ENCODE results near the gene DHX35.
"Not testable (repeated sequence)": the region's sequence is repeated elsewhere in the genome, so short reads cannot be mapped to it uniquely, and the experiment has no call there.

DHX35 gene

DNA sequence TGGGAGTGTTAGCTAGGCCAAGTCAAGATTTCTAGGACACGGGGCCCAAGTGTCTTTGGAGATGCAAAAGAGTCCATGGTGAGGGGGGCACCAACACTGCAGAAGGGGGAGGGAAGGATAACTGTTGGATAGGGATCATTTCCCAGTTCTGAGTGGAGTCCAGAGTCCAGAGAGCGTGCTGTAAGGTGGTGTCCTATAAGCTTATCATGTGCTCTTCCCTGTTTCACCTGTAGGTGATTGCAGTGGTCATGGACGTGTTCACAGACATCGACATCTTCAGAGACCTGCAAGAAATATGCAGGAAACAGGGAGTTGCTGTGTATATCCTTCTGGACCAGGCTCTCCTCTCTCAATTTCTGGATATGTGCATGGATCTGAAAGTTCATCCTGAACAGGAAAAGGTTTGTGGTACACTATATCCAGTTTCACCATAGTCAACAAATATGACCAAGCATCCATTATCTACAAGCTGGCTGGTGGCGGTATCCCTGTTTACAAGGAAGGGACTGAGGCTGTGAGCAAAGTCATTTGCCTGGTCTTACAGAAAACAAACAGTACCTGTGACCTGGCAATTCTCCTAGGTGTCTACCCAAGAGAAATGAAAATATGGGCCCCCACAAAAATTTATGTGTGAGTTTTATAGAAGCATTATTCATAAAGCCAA is 20.3 kb upstream of the DHX35 start:
- no peak for DNase-seq
- no peak for ATAC-seq

DNA sequence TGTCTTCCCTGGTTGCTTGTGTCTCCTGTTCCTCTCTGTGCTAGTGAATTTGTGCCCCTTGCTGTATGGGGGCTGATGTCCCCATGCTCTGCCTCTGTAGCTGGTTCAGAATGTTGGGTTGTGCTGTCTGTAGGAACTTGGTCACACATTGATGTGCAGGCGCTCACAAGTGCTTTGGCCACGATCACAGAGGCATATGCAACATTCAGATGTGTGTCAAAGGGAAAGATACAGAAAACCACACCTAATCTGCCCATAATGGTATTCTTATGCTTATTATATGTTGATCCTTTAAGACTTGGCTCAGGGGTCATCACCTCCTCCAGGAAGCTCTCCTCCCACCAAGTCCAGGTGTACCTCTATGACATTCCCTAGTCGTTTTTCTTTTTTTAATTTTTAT is 17.1 kb upstream of the DHX35 start:
- ATAC-seq (no peak), DNase-seq (no peak)

DNA sequence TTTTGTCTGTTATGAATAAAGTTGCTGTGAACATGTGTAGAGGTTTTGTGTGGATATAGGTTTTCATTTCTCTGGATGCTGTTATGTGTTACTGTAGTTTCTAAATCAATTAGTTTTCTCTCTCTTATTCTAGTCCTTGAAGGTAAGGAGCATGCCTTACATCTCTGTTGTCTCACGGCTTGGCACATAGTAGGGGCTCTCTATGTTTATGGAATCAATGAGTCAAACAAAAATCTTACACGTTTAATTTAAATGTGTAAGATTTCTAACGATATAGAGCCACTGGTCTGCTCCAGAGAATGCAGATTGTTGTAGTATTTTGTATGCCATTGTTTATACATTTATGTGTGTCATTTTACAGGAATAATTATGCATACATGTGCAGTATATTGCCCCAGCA is 15.3 kb upstream of the DHX35 start:
- no peak for ATAC-seq
- no peak for DNase-seq

DNA sequence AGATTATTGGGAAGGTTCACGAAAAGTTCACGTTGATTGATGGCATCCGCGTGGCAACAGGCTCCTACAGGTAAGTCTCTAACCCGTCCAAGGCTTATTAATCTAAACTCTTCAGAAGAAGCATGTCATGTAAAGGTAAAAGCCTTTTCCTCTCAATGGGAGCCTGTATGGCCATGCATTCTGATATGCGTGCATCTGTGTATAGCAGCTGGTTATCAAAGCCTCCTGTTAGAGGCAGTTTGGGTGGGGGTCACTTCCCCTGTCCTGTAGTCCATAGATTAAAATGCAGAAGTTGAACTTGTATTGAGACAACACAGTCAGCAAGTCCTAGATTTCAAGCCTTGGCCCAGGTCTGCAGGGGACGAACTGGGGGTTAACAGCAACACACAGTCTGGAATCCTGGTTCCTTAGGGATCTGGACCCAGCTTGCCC is 14.2 kb upstream of the DHX35 start:
- ATAC-seq (no peak), DNase-seq (no peak)

DNA sequence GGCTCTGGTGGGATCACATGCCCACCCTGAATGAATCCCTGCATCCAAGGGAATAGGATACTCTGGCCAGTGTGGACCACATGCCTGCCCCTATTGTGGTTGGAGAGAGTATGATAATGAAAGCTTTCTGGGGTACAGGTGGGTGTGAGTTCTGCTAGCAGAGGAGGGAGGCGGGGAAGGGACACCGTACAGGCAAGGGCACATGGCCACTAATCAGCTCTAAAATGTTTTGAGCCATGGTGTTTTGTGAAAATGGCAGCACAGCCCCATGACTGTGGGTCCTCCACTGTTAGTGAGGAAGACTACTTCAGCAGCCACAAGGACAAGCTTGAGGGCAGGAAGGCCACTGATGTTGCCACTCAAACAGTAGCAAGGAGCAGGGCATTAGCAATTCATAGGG is 11.9 kb upstream of the DHX35 start:
- ATAC-seq (no peak), DNase-seq (no peak)

DNA sequence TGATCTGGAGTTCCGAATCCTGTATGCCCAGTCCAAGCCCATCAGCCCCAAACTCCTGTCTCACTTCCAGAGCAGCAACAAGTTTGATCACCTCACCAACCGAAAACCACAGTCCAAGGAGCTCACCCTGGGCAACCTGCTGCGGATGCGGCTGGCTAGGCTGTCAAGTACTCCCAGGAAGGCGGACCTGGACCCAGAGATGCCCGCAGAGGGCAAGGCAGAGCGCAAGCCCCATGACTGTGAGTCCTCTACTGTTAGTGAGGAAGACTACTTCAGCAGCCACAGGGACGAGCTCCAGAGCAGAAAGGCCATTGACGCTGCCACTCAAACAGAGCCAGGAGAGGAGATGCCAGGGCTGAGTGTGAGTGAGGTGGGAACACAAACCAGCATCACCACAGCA is 10.5 kb upstream of the DHX35 start:
- DNase-seq (no peak), ATAC-seq (no peak)

DNA sequence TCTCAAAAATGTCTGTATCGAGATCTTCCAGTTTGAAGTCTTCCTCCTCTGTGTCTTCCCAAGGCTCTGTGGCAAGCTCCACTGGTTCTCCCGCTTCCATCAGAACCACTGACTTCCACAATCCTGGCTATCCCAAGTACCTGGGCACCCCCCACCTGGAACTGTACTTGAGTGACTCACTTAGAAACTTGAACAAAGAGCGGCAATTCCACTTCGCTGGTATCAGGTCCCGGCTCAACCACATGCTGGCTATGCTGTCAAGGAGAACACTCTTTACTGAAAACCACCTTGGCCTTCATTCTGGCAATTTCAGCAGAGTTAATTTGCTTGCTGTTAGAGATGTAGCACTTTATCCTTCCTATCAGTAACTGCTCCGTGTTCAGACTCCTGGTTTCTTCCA is 10.0 kb upstream of the DHX35 start:
- DNase-seq (no peak), ATAC-seq (no peak)

DNA sequence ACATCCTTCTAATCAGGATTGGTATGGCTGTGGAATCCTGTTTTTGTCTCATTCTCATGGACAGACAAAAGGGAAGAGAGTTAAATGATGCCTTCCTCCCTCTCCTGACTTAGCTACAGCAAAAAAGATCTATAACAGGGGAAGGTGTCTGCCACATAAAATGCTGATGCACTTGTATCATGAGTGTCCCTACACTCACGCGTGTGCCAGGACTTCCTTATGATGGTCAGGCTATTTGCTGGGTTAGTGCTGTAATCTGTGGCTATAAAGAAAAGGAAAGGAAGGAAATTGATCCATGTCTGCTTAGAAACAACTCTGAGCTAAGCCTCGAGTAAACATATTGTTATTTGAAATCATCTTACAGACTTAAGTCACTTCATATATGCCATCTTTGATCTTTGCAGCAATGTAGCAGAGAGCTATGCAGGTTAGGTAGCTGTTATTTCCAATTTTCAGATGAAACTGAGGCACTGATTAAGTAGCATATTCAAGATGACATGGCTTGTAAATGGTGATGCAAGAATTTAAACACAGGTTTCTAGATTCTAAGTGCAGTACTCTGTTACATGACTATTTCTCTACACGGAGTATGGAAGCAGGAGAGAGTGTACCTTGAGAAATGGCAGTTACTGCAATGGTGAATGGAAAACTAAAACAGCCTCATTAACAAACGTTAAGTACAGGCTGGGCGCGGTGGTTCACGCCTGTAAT is 8.4 kb upstream of the DHX35 start:
- ATAC-seq (no peak), DNase-seq (no peak)

DNA sequence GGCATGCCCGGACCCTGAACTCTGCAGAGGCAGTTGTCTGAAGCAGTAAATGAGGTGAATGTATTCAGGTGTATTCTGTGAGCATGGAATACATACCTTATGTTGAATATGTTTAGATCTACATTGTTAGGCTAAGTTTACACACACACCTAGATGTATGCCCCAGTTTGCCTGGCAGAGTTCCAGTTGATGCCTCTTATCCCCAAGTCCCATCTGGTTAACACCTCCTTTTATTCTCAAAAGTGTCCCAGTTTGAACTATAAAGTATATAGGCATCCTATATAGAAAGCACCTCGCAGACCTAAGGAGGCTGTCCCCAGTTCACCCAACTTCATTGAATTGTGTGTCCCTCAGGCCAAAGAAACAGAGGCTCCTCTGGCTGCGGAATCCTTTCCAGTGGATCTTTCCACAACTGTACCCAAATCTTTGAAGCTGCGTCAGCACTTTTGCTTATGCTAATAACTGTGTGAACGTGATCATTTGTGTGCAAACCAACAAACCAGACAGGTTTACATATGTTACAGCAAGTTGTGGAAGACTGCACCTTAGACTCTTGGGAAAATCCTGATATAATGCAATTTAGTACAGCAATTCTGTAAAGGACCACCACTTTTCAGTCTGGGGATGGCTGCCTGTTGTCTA is 4.8 kb upstream of the DHX35 start:
- DNase-seq (no peak), ATAC-seq (no peak)

DNA sequence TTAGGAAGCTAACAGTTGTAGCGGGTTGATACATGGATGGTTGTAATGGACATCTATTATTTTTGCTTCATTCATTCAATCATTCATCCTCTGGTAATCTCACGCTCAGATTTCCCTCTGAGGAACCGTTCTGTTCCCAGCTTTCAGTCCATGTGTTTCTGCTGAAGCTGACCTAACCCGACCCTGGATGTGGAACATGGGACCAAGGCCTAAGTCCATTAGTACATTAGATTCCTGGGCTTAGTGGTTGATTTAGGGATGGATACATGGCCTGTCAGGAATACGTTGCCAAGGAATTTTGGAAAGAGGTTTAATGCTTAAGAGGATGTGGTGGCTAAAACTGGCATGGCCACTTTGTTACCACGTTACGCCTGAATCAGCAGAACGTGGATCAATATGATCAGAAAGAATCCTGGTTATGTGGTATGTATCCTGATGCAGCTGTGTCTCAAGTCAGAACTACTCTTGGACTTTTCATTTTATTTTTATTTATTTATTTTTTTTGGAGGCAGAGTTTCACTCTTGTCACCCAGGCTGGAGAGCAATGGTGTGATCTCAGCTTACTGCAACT is 4.1 kb upstream of the DHX35 start:
- no peak for ATAC-seq
- DNase-seq = no peak

DNA sequence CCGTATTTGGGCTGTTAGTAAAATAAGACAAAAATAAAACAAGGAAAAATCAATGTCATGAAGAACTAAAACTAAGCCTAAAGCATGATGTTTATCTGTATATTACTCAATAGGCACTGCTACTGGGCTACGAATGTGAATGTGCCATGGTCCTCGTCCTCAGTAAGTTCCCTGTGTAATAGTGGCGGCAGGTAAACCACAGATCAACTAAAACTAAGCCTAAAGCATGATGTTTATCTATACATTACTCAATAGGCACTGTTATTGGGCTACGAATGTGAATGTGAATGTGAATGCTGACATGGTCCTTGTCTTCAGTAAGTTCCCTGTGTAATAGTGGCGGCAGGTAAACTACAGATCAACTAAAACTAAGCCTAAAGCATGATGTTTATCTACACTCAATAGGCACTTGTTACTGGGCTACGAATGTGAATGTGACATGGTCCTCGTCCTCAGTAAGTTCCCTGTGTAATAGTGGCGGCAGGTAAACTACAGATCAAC is 1.9 kb upstream of the DHX35 start:
- ATAC-seq, DNase-seq: not testable (repeated sequence)

DNA sequence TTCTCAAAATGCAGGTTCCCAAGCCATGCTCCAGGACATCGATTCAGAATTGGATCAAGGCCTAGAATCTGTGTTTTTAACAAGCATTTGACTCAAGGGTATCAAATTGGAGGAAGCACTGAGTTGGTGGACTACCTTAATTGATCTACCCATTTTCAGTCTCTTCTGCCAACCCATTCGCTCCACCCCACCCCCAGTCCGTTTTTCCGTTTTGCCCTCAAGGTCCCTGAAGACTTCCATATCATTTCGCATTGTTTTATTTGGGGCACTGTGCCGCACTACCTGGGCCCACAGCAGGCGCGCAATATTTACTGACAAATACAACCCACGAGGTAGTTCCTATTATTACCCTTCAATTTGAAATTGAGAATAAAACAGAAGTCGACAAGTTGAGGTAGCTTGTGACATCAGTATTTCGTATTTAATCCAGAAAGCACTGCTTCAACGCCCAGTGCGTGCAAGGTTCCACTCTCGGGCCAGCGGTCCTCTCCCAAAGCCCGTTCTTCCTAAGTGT is 557 bp upstream of the DHX35 start:
- ATAC-seq (peak; percentile 2), DNase-seq (peak; percentile 37)

DNA sequence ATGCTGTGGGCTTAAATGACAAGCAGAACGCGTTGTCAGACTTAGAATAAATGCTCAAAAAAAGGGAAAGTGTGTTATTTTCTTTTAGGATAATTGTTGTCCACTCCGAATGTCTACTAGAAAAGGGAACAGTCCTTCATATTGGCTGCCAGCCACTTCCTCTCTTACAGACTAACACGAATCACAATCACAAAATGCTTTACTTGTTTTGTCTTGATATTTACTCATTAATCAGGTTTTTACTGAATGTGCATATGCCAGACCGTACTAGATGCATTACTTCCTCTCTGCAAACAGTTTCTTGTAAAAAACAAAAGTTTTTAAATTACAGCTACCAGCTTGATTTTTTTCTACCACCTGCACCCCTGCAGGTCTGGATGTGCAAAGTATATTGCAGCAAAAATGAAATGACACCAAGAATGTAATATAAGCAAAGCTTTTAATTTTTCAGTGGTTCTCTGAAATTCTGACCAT is 821 bp downstream of the DHX35 start:
- ATAC-seq (no peak), DNase-seq (no peak)

DNA sequence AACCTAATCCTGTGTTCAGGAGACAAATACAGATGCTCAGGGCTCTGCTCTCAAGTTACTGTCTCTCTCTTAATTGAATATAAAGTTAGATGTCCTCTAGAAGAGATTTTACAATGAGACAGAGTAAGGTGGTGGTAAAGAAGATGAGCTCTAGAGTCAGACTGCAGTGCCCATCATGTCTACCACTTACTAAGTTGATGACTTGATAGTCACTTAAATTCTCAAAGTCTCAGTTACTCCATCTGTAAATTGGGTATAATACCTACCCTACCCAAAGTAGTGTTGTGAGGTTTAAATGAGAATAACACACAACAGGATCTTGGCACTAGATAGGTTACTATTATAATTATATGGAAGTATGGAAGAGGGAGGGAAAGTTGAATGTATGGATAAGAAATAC is 1.6 kb downstream of the DHX35 start:
- DNase-seq (no peak), ATAC-seq (no peak)

DNA sequence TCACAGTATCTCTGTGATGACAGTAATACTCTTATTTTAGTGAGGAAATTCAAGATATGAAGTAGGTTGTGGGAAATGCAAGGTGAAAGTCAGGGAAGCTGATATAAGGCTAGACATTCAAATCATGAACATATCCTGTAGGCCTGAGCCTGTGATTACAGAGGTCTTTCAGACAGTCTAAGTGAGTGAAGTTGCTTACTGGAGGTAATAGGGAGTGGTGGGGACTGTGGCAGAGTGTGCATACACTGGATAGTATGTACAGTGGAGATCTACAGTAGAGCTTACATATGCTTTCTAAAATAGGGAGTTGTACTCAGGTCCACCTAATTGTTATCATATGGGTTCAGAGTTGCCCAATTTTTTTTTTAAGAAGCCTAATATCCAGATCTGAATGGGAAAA is 3.1 kb downstream of the DHX35 start:
- no peak for DNase-seq
- no peak for ATAC-seq

DNA sequence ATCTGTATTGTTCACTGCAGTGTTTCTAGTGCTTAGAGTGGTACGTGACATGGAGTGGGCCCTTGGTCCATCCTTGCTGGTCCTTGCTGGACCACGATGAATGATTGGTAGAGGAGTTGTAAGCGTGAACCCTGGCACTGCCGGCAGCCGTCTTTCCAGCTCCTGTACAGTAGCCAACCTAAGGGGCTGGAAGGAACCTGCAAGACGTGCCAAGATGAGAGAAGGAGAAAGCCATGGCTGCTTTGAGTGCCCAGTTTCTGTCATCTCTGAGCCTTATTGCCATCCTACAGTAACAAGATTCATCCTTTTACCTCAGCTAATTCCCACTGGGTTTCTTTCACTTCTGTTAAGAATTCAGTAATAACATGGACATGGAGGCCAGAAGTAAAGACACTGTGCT is 5.9 kb downstream of the DHX35 start:
- no peak for ATAC-seq

DNA sequence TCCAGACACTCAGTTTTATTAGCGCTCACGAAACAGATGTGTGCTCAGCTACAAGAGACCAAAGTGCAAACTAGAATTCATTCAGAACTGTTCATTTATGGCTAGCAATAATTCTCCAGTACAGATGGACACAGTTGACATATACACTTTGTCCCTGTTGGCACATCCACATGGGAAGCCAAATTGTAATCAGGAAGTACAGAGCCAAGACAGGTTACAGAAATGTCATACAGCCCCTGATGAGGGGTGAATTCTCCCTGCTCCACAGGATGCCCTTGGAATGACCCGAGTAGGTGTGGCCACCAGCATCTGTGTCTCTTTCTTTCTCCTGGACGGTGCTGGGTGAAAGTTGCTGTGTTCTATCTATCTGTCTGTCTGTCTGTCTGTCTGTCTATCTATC is 7.6 kb downstream of the DHX35 start:
- DNase-seq (no peak), ATAC-seq (no peak)

More for the DNA sequence above, 5.9 kb downstream of the DHX35 start:
- no peak for DNase-seq

DNA sequence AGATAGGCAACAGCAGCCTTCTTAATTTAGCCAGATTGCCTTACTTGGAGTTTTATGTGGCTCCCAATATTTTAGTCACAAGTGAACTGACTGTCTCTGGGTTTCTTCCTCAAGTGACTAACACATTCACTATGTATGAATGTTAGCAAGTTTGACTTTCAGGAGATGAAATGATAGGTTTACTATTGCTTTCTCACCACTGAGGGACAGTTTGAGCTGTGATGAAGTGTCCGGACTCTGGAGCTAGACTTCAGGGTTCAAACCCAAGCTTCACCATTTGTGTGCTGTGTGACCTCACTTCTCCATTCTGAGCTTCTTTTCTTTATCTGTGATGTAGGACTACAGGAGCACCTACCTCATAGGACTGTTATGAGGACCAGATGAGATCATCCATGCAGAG is 8.2 kb downstream of the DHX35 start:
- ATAC-seq (no peak), DNase-seq (no peak)

DNA sequence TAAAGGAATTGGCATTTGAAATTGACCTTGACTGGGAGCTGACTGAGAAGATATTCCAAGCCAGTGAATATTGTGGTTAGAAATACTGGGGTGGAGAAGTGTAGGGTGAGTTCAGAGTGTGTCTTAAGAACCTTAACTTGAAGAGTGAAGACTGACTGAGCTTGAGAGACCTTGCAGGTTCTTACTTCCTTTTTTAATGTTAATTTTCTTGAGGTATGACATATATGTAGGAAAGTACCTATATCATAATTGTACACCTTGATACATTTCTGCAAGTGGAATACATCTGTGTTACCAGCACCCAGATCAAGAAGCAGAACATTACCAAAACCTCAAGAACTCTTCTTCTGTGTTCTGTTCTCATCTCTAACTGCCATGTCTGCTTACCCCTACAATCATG is 11.0 kb downstream of the DHX35 start:
- DNase-seq = no peak

DNA sequence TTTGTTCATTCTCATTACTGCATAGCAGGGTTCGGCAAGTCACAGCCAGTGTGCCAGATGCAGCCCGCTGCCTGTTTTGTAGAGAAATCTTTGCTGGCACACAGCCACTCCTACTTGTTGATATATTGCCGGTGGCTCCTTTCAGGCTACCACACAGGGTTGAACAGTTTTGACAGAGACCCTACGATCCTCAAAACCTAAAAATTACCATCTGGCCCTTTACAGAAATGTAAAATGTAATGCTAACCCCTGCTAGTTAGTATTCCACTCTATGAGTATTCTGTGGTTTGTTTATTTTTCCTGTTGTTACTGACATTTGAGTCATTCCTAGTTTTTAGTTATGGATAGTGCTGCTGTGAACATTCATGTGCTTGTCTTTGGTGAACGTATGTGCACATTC is 11.5 kb downstream of the DHX35 start:
- no peak for ATAC-seq
- no peak for DNase-seq

More for the DNA sequence above, 11.0 kb downstream of the DHX35 start:
- ATAC-seq = no peak

DNA sequence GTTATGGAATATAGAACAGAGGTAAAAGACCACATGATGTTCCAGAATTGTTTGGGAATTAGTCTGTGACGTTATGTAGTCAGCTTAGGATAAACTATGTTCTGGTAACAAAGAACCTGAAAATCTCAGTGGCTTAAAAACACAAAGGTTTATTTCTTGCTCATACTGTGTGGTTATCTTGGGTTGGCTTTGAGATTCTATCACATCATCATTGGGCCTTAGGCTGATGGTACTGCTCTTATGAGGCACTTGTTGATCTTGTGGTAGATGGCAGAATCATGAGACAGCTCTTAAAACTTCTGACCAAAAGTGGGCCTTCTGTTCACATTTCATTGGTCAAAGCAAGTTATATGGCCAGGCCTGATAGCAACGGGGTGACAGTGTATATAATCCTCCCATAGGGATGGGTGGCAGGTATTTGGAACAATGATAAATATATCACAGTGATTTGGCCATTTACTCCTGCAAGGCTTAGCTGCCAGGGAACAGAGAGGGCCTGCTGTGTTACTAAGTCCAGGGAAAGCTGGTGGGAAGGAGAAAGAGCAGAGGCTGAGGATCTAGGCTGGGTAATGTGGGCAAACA is 13.5 kb downstream of the DHX35 start:
- ATAC-seq (no peak), DNase-seq (no peak)

DNA sequence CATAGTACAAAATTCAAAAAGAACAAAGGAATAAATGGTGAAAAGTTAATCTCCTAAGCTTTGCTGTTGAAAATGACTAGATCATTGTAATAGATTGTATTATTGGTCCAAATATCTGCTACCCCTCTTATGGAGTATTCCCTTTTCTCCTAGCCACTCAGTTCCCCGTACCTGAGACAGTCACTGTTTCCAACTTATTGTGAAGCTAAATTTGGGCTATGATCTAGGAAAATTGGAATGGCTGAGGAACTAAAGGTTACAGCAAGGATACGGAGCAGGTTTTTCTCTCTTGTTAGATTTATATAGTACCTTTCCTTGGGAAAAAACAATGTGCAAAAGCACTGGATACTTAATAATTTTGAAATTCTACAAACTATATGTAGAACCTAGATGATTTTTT is 17.3 kb downstream of the DHX35 start:
- ATAC-seq (no peak), DNase-seq (no peak)

Measured in stimulated activated naive CD8-positive, alpha-beta T cell treated with anti-CD3 and anti-CD28 coated beads, Interleukin-15, Interleukin-2, amounts not matched to agents 100 U/mL and 50 U/mL, for 24 hours (primary cell).